Measurements from ENCODE around the gene PTPRO.
A peak's percentile ranks its signal among the peaks of the same experiment; 100 is the strongest.
"Not testable (repeated sequence)": the region's sequence is repeated elsewhere in the genome, so short reads cannot be mapped to it uniquely, and the experiment has no call there.

PTPRO gene

GRCh38 chr12:15601210-15601800 is 279.0 kb downstream of the PTPRO start:
- DNase-seq (ENCODE audit: low read depth, low spot score), result no peak

- DNase-seq (ENCODE audit: low read depth, low spot score), result no peak
Measured at GRCh38 chr12:15602051-15602672, 279.9 kb downstream of the PTPRO start.

- DNase-seq (ENCODE audit: low read depth, low spot score), result no peak
Measured at GRCh38 chr12:15603474-15604085, 281.3 kb downstream of the PTPRO start.

GRCh38 chr12:15605881-15606590 is 283.7 kb downstream of the PTPRO start:
- DNase-seq (ENCODE audit: low read depth, low spot score), result no peak

- DNase-seq (ENCODE audit: low read depth, low spot score), result no peak
Measured at GRCh38 chr12:15608406-15608805, 286.1 kb downstream of the PTPRO start.

GRCh38 chr12:15608941-15609340 is 286.6 kb downstream of the PTPRO start:
- DNase-seq (ENCODE audit: low read depth, low spot score), result peak; percentile 23

GRCh38 chr12:15613981-15614380 is 291.7 kb downstream of the PTPRO start:
- no peak for DNase-seq (ENCODE audit: low read depth, low spot score)

- not testable (repeated sequence) for DNase-seq (ENCODE audit: low read depth, low spot score)
Measured at GRCh38 chr12:15616495-15616894, 294.2 kb downstream of the PTPRO start.

- no peak for DNase-seq (ENCODE audit: low read depth, low spot score)
Measured at GRCh38 chr12:15620741-15621539, 298.6 kb downstream of the PTPRO start.

- DNase-seq (ENCODE audit: low read depth, low spot score), result no peak
Measured at GRCh38 chr12:15625075-15625474, 302.8 kb downstream of the PTPRO start.

GRCh38 chr12:15627995-15628945 is 306.0 kb downstream of the PTPRO start:
- peak; percentile 57 for DNase-seq (ENCODE audit: low read depth, low spot score)

- DNase-seq (ENCODE audit: low read depth, low spot score), result peak; percentile 88
Measured at GRCh38 chr12:15629108-15629507, 306.8 kb downstream of the PTPRO start.

GRCh38 chr12:15629761-15630160 is 307.5 kb downstream of the PTPRO start:
- DNase-seq (ENCODE audit: low read depth, low spot score), result no peak

- DNase-seq (ENCODE audit: low read depth, low spot score), result peak; percentile 35
Measured at GRCh38 chr12:15631007-15631715, 308.9 kb downstream of the PTPRO start.

GRCh38 chr12:15632708-15633107 is 310.4 kb downstream of the PTPRO start:
- no peak for DNase-seq (ENCODE audit: low read depth, low spot score)

- DNase-seq (ENCODE audit: low read depth, low spot score), result no peak
Measured at GRCh38 chr12:15633201-15633600, 310.9 kb downstream of the PTPRO start.

- peak; percentile 21 for DNase-seq (ENCODE audit: low read depth, low spot score)
Measured at GRCh38 chr12:15634010-15634683, 311.8 kb downstream of the PTPRO start.

GRCh38 chr12:15636060-15636890 is 314.0 kb downstream of the PTPRO start:
- DNase-seq (ENCODE audit: low read depth, low spot score), result no peak

All from astrocyte of the hippocampus (primary cell).